ENCODE data around the gene ATOSB. TPM values are rescaled to one million over a fixed set of nuclear protein-coding genes. Genes with fewer than 3 reads are reported as not detected.

ATOSB gene
- total and polyA plus RNA-seq, 9 of the 15 experiments (the other 6 are each of a cell fraction or from before 2014, with no cell fraction given): 0.45 to 8.0 (median 4.2) TPM

DNA sequence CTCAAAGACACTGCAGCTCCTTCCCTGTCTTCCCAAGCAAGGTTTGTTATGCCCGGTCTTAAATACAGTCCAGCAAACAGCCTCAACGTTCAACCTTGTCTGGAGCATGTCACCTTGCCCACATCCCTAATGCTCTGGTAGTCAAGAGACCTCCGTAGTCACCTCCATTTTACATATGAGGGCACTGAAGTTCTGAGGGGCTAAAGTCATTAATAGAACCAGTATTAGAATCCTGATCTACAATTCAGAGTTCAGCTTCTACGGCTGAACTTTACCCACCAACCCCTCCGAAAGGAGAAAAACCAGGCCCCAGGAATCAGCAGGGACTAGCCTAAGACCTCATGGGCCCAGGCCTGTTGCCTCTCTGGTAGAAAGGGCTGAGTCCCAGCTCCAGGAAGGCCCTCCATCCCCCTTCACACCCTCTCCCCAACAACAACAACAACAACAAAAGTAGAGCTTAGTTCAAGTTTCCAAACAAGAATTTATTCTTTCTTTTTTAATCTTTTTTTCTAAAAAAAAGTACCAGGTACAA lies 11.9 kb downstream of the ATOSB start (continued):
- TF ChIP-seq MCM3 (IDR thresholded peaks at IDR 0.05) (no peak), POLR2B (IDR thresholded peaks at IDR 0.05; ENCODE audit: low read depth, partially characterized antibody) (no peak), BACH1 (tag; IDR thresholded peaks at IDR 0.05) (no peak), GATAD2A (IDR thresholded peaks at IDR 0.05) (no peak), U2AF2 (optimal IDR thresholded peaks at IDR 0.05; ENCODE audit: low read depth, low read length) (no peak), ZNF12 (CRISPR knock-in tag; IDR thresholded peaks at IDR 0.05) (no peak), POLR3G (IDR thresholded peaks at IDR 0.05; ENCODE audit: extremely low read depth, insufficient read length, insufficient replicate concordance) (no peak)
- TF ChIP-seq, protein P1, sequence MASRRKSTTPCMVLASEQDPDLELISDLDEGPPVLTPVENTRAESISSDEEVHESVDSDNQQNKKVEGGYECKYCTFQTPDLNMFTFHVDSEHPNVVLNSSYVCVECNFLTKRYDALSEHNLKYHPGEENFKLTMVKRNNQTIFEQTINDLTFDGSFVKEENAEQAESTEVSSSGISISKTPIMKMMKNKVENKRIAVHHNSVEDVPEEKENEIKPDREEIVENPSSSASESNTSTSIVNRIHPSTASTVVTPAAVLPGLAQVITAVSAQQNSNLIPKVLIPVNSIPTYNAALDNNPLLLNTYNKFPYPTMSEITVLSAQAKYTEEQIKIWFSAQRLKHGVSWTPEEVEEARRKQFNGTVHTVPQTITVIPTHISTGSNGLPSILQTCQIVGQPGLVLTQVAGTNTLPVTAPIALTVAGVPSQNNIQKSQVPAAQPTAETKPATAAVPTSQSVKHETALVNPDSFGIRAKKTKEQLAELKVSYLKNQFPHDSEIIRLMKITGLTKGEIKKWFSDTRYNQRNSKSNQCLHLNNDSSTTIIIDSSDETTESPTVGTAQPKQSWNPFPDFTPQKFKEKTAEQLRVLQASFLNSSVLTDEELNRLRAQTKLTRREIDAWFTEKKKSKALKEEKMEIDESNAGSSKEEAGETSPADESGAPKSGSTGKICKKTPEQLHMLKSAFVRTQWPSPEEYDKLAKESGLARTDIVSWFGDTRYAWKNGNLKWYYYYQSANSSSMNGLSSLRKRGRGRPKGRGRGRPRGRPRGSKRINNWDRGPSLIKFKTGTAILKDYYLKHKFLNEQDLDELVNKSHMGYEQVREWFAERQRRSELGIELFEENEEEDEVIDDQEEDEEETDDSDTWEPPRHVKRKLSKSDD (conservative IDR thresholded peaks at IDR 0.05; ENCODE audit: low read length): no peak
